Left forelimb (tissue), 1 donor: ENCODE results near the gene CYP2E1.
"Not testable (repeated sequence)": the region's sequence is repeated elsewhere in the genome, so short reads cannot be mapped to it uniquely, and the experiment has no call there.

Experiments used
- DNase-seq: peaks from one replicate; pipeline ENCODE4 v3.0.0-alpha.2; 2018; ENCODE audit warnings: low spot score

CYP2E1 gene

GRCh38 chr10:133526957-133527588 is at the start of gene CYP2E1:
Gene CYP2E1 (plus strand): TSS chr10:133527363. CDS start chr10:133527396, 33 bp downstream.
- DNase-seq = no peak

GRCh38 chr10:133481086-133481643 is 46.0 kb upstream of the CYP2E1 start:
- no peak for DNase-seq

- DNase-seq = no peak
Observed at GRCh38 chr10:133481657-133482056, 45.5 kb upstream of the CYP2E1 start.

GRCh38 chr10:133484818-133485217 is 42.3 kb upstream of the CYP2E1 start:
- no peak for DNase-seq

GRCh38 chr10:133487085-133487484 is 40.1 kb upstream of the CYP2E1 start:
- no peak for DNase-seq

GRCh38 chr10:133488354-133488753 is 38.8 kb upstream of the CYP2E1 start:
- no peak for DNase-seq

GRCh38 chr10:133489816-133490588 is 37.2 kb upstream of the CYP2E1 start:
- no peak for DNase-seq

GRCh38 chr10:133493562-133493961 is 33.6 kb upstream of the CYP2E1 start:
- not testable (repeated sequence) for DNase-seq

- DNase-seq = not testable (repeated sequence)
Observed at GRCh38 chr10:133497363-133497762, 29.8 kb upstream of the CYP2E1 start.

GRCh38 chr10:133499176-133499575 is 28.0 kb upstream of the CYP2E1 start:
- DNase-seq = not testable (repeated sequence)

GRCh38 chr10:133500897-133501296 is 26.3 kb upstream of the CYP2E1 start:
- not testable (repeated sequence) for DNase-seq

- DNase-seq = no peak
Observed at GRCh38 chr10:133509700-133510099, 17.5 kb upstream of the CYP2E1 start.

- no peak for DNase-seq
Observed at GRCh38 chr10:133511408-133511807, 15.8 kb upstream of the CYP2E1 start.

- DNase-seq = no peak
Observed at GRCh38 chr10:133511907-133512528, 15.1 kb upstream of the CYP2E1 start.

GRCh38 chr10:133515471-133515870 is 11.7 kb upstream of the CYP2E1 start:
- no peak for DNase-seq

- DNase-seq = no peak
Observed at GRCh38 chr10:133516057-133516456, 11.1 kb upstream of the CYP2E1 start.

- not testable (repeated sequence) for DNase-seq
Observed at GRCh38 chr10:133518517-133518916, 8.6 kb upstream of the CYP2E1 start.

GRCh38 chr10:133520193-133520738 is 6.9 kb upstream of the CYP2E1 start:
- DNase-seq = no peak

GRCh38 chr10:133523631-133524203 is 3.4 kb upstream of the CYP2E1 start:
- DNase-seq = no peak

GRCh38 chr10:133525444-133525843 is 1.7 kb upstream of the CYP2E1 start:
- DNase-seq = no peak

GRCh38 chr10:133527771-133528271 is 658 bp downstream of the CYP2E1 start:
- no peak for DNase-seq
